Gastrocnemius medialis (tissue), 4 donors: ENCODE results near the gene EP400. TPM values are rescaled to one million over a fixed set of nuclear protein-coding genes. Genes with fewer than 3 reads are reported as not detected.

ENCODE experiments used
- ATAC-seq, 2 donors: fragments of 150-250 bp; one replicate each; pipeline ENCODE4 v1.9.1; 2016
- DNase-seq, 2 donors: peaks; one replicate each; pipeline ENCODE4 v3.0.0-alpha.2; 2019
- H3K27ac ChIP-seq, 4 donors: fragments of 200-600 bp; sonication (generic); 1 replicate in 1 of 4; 2 replicates in 3 of 4; pipeline ENCODE4 v1.5.1; 2016 to 2018; ENCODE audit warnings: mild to moderate bottlenecking in 2 of 4, moderate library complexity in 1 of 4
- H3K27me3 ChIP-seq, 3 donors: fragments of 200-600 bp; sonication (generic) in 2 of 3; 1 replicate in 1 of 3; 2 replicates in 2 of 3; pipeline versions ENCODE4 v1.5.1 to v1.6.0; 2016 to 2019; ENCODE audit warnings: mild to moderate bottlenecking in 1 of 3, moderate library complexity in 1 of 3
- H3K36me3 ChIP-seq, 2 donors: fragments of 200-600 bp; sonication (generic) in 1 of 2; one replicate each; pipeline ENCODE4 v1.5.1; 2017 to 2018
- H3K4me1 ChIP-seq, 2 donors: fragments of 200-600 bp; sonication (generic) in 1 of 2; one replicate each; pipeline ENCODE4 v1.5.1; 2016 to 2017; ENCODE audit warnings: mild to moderate bottlenecking in 2 of 2
- H3K4me3 ChIP-seq, 4 donors: fragments of 200-600 bp; sonication (generic) in 3 of 4; 1 replicate in 1 of 4; 2 replicates in 3 of 4; pipeline ENCODE4 v1.5.1; 2016 to 2019; ENCODE audit warnings: mild to moderate bottlenecking in 2 of 4
- H3K9me3 ChIP-seq, 3 donors: fragments of 200-600 bp; sonication (generic) in 2 of 3; 1 replicate in 1 of 3; 2 replicates in 2 of 3; pipeline ENCODE4 v1.5.1; 2016 to 2019
- POLR2A ChIP-seq, 2 donors: fragments of 450-650 bp; IDR thresholded peaks; one replicate each; pipeline ENCODE4 v1.6.1; 2017; ENCODE audit warnings: antibody characterized with exemption in 2 of 2, mild to moderate bottlenecking in 2 of 2, moderate library complexity in 2 of 2
- in situ Hi-C, 4 donors: fragments of 200-750 bp; cut with MboI; loops; one replicate each; pipeline versions ENCODE4 v1.15.0 to v1.8.0; 2017; ENCODE audit warnings: low sequenced_read_pairs in 4 of 4
- intact Hi-C: fragments of 100-400 bp; cut with DNase I; formaldehyde crosslinking; loops from one replicate; pipeline ENCODE4 v1.15.1; 2023; ENCODE audit warnings: low total_unique reads
- total RNA-seq, 4 donors: library from RNA; depleted of rRNA; stranded (reverse); fragments of >200 nt; gene quantifications; one replicate each; pipeline versions ENCODE4 v1.1.0 to v1.2.3, GENCODE V29; 2016
- TF ChIP-seq, protein P1 (sequence below), 5 experiments: fragments of 450-650 bp in 3 of 5; fragments of 200-600 bp in 2 of 5; sonication (generic) in 2 of 5; IDR thresholded peaks in 4 of 5; conservative IDR thresholded peaks in 1 of 5; 1 replicate in 4 of 5; 2 replicates in 1 of 5; pipeline ENCODE4 v1.5.1; 2016 to 2019; ENCODE audit warnings: antibody characterized with exemption in 5 of 5, mild to moderate bottlenecking in 3 of 5, moderate library complexity in 3 of 5

The EP400 gene
- total RNA-seq, 4 donors from 2014 or later: 11.9 to 17.4 (median 15.0) TPM

DNA sequence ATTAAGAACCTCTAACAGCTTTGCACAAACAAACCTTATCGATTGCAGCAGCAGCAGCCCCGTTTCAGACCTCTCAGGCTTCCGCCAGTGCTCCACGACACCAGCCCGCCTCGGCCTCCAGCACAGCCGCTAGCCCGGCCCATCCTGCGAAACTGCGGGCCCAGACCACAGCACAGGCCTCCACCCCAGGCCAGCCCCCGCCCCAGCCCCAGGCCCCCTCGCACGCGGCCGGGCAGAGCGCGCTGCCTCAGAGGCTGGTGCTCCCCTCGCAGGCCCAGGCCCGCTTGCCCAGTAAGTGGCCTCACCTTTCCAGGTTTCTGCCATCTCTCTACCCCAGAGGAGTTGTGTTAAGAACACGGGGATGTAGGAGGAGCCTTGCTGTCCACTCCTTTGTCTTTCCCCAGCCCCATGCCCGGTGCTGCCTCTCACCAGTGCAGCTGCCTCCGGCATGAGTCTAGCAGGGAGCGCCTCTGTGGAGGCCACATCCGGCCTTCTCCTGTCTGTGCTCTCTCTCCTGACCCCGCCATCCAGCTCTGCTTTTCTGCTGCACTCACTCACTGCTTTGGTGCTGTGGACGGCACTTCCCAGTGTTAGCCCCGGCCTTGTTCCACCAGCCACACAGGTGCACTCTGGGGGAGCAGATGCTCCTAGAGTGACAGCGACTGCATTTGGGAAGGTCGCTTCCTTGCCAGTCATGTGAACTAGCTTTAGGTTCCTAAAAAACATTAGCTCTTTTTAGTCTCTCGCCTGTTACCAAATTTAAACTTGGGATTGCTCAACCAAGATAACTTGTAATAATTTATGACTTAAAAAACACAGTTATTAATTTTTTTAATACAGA lies 71.5 kb downstream of the EP400 start:
- DNase-seq: no peak
- Histone ChIP-seq H3K4me3 (no peak overlapping the region), H3K27ac (peak overlapping the region in 2 of 4 donors; percentile 0 to 47), H3K4me1 (peaks cover 0 to 4% of the 10 kb centered on the region in 2 donors), H3K27me3 (no peaks in the 10 kb centered on the region), H3K9me3 (no peaks in the 10 kb centered on the region), H3K36me3 (peaks cover 0 to 74% of the 10 kb centered on the region in 2 donors)
- ATAC-seq: peak in 1 of 2 donors; percentile 49
- in situ Hi-C loops: no loop called here
- intact Hi-C loops: no loop called here
- TF ChIP-seq, protein P1, sequence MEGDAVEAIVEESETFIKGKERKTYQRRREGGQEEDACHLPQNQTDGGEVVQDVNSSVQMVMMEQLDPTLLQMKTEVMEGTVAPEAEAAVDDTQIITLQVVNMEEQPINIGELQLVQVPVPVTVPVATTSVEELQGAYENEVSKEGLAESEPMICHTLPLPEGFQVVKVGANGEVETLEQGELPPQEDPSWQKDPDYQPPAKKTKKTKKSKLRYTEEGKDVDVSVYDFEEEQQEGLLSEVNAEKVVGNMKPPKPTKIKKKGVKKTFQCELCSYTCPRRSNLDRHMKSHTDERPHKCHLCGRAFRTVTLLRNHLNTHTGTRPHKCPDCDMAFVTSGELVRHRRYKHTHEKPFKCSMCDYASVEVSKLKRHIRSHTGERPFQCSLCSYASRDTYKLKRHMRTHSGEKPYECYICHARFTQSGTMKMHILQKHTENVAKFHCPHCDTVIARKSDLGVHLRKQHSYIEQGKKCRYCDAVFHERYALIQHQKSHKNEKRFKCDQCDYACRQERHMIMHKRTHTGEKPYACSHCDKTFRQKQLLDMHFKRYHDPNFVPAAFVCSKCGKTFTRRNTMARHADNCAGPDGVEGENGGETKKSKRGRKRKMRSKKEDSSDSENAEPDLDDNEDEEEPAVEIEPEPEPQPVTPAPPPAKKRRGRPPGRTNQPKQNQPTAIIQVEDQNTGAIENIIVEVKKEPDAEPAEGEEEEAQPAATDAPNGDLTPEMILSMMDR (IDR thresholded peaks at IDR 0.05 in 4 of 5, conservative IDR thresholded peaks at IDR 0.05 in 1 of 5): no peak
- no peak for TF ChIP-seq POLR2A (IDR thresholded peaks at IDR 0.05)

DNA sequence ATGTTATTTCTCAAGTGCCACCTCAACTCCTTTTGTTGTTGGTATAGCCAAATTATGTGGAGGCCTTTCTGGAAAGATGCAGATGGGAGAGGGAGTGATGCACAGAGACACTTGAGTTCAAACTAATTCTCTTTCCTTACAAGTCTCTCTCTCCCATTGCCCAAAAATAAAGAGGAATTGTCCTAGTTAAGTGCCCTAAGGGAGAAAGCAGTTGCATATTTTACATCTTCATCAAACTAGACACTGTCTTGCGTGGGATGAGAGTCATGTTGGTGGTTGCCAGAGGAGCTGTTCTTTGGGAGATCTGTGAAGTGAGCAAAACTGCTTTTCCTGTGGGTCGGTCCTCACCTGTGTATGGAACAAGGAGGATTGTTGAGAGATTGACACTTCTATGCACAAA lies 72.2 kb downstream of the EP400 start:
- intact Hi-C loops (no loop called here), in situ Hi-C loops (no loop called here)
- H3K36me3 ChIP-seq: peaks cover 0 to 80% of the 10 kb centered on the region in 2 donors
- no peak for ATAC-seq
- TF ChIP-seq POLR2A (IDR thresholded peaks at IDR 0.05): no peak
- TF ChIP-seq, protein P1 (IDR thresholded peaks at IDR 0.05 in 4 of 5, conservative IDR thresholded peaks at IDR 0.05 in 1 of 5): no peak
- peak overlapping the region in 3 of 4 donors; percentile 0 to 47 (median 22) for H3K27ac ChIP-seq
- no peaks in the 10 kb centered on the region for H3K9me3 ChIP-seq
- no peaks in the 10 kb centered on the region for H3K27me3 ChIP-seq
- peaks cover 0 to 4% of the 10 kb centered on the region in 2 donors for H3K4me1 ChIP-seq
- no peak for DNase-seq
- H3K4me3 ChIP-seq: no peak overlapping the region

DNA sequence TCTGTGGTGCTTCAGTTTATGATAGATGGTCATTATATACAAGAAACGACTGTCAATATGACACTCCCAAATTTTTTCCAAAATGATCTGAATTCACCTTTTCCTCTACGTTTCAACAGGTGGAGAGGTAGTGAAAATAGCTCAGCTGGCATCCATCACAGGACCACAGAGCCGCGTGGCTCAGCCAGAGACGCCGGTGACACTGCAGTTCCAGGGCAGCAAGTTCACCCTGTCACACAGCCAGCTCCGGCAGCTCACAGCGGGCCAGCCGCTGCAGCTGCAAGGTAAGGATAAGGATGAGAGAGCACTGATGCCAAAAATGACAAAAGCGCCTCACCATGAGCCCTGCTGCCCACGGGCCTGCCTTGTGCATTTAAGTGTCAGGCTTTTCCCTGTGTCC lies 73.9 kb downstream of the EP400 start:
- intact Hi-C loops: no loop called here

DNA sequence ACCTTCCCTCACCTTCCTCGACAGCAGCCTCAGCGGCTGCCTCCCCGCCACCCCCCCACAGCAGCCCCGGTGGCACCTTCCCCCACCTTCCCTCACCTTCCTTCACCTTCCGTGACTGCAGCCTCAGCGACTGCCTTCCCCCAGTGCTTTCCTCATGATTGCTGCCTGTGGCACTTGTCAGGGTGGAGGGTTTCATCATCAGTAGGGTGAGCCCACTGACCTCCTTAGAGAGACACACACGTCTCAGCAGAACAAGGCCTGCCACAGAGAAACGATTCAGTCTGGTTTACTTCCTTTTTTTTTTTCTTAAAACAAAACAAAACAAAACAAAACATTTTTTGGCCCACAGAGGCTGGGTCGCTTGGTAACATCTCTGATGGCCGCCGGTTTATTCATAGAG lies 75.0 kb downstream of the EP400 start:
- TF ChIP-seq, protein P1 (IDR thresholded peaks at IDR 0.05 in 4 of 5, conservative IDR thresholded peaks at IDR 0.05 in 1 of 5): no peak
- H3K4me1 ChIP-seq: peaks cover 0 to 4% of the 10 kb centered on the region in 2 donors
- H3K27me3 ChIP-seq: no peaks in the 10 kb centered on the region
- no peak overlapping the region for H3K4me3 ChIP-seq
- no peak for ATAC-seq
- intact Hi-C loops: no loop called here
- H3K9me3 ChIP-seq: no peaks in the 10 kb centered on the region
- no peak for DNase-seq
- peaks cover 0 to 80% of the 10 kb centered on the region in 2 donors for H3K36me3 ChIP-seq
- no peak overlapping the region for H3K27ac ChIP-seq
- in situ Hi-C loops: no loop called here

More for the DNA sequence above, 73.9 kb downstream of the EP400 start:
- TF ChIP-seq, protein P1 (IDR thresholded peaks at IDR 0.05 in 4 of 5, conservative IDR thresholded peaks at IDR 0.05 in 1 of 5): no peak
- TF ChIP-seq POLR2A (IDR thresholded peaks at IDR 0.05): no peak
- peaks cover 0 to 80% of the 10 kb centered on the region in 2 donors for H3K36me3 ChIP-seq
- in situ Hi-C loops: no loop called here
- DNase-seq (peak in 1 of 2 donors; percentile 55), ATAC-seq (peak; percentile 43 to 71)
- H3K27me3 ChIP-seq: no peaks in the 10 kb centered on the region
- H3K4me1 ChIP-seq: peaks cover 0 to 4% of the 10 kb centered on the region in 2 donors
- no peak overlapping the region for H3K4me3 ChIP-seq
- peak overlapping the region in 2 of 4 donors; percentile 15 to 31 for H3K27ac ChIP-seq
- no peaks in the 10 kb centered on the region for H3K9me3 ChIP-seq
